ENCODE measurements around the gene SUGP2.
A peak's percentile ranks its signal among the peaks of the same experiment; 100 is the strongest.

SUGP2 gene

GRCh38 chr19:19004144-19004543 is 29.2 kb downstream of the SUGP2 start:
- no peak overlapping the region for H4K8ac ChIP-seq (ENCODE audit: low read length)
- H2BK12ac ChIP-seq (ENCODE audit: low read length in 2 of 2): no peak overlapping the region
- H3K4me2 ChIP-seq (ENCODE audit: low read length, poor library complexity, severe bottlenecking): no peak overlapping the region
- H3K27ac ChIP-seq (ENCODE audit: low read length, poor library complexity, severe bottlenecking): no peak overlapping the region
- no peaks in the 10 kb centered on the region for H3K27me3 ChIP-seq (ENCODE audit: control insufficient read depth in 1 of 2, insufficient read depth in 1 of 2, low read length in 2 of 2)
- no peak overlapping the region for H3K4me3 ChIP-seq (ENCODE audit: insufficient read depth in 1 of 2, low read depth in 1 of 2, low read length in 2 of 2)
- peak overlapping the region; percentile 64 for H4K91ac ChIP-seq (ENCODE audit: low read length)
- 95% methylated on average over 17 of the region's 18 CpGs for WGBS
- no peak overlapping the region for H2BK15ac ChIP-seq (ENCODE audit: low read depth, poor library complexity, severe bottlenecking)
- H3K14ac ChIP-seq (ENCODE audit: low read length in 2 of 2): no peak overlapping the region
- no peak overlapping the region for H2AFZ ChIP-seq (ENCODE audit: low read depth, low read length)
- H3K79me1 ChIP-seq (replicated peaks; ENCODE audit: low read length, poor library complexity, severe bottlenecking): peaks cover 40% of the 10 kb centered on the region
- H2AK5ac ChIP-seq (ENCODE audit: low read length, severe bottlenecking): no peak overlapping the region
- no peak overlapping the region for H3K9ac ChIP-seq (ENCODE audit: low read length)
- peaks cover 11% of the 10 kb centered on the region for H3K4me1 ChIP-seq (ENCODE audit: control insufficient read depth, insufficient read depth, low read depth, low read length)
- no peak overlapping the region for H3K18ac ChIP-seq (ENCODE audit: low read depth in 1 of 2, low read length in 2 of 2)
- no peak overlapping the region for H2BK120ac ChIP-seq (ENCODE audit: low read depth, low read length)
- H3K9me3 ChIP-seq (ENCODE audit: control insufficient read depth, low read length): no peaks in the 10 kb centered on the region
- no peak overlapping the region for H2BK5ac ChIP-seq (ENCODE audit: low read depth, low read length, poor library complexity, severe bottlenecking)
- H3K23ac ChIP-seq (ENCODE audit: low read length in 2 of 2): no peak overlapping the region
- H3K4ac ChIP-seq (ENCODE audit: low read depth in 1 of 2, low read length in 2 of 2): no peak overlapping the region
- no peak for DNase-seq
- peaks cover 78 to 81% of the 10 kb centered on the region in 2 experiments for H3K36me3 ChIP-seq (ENCODE audit: control insufficient read depth in 1 of 2, insufficient read depth in 2 of 2, low read depth in 1 of 2, low read length in 2 of 2)

- H2AK5ac ChIP-seq (ENCODE audit: low read length, severe bottlenecking): no peak overlapping the region
- H2BK5ac ChIP-seq (ENCODE audit: low read depth, low read length, poor library complexity, severe bottlenecking): no peak overlapping the region
- H3K4me2 ChIP-seq (ENCODE audit: low read length, poor library complexity, severe bottlenecking): no peak overlapping the region
- no peak overlapping the region for H4K91ac ChIP-seq (ENCODE audit: low read length)
- no peak overlapping the region for H3K27ac ChIP-seq (ENCODE audit: low read length, poor library complexity, severe bottlenecking)
- peak overlapping the region in 1 of 2 experiments; percentile 20 for H3K4me3 ChIP-seq (ENCODE audit: insufficient read depth in 1 of 2, low read depth in 1 of 2, low read length in 2 of 2)
- no peak overlapping the region for H2BK12ac ChIP-seq (ENCODE audit: low read length in 2 of 2)
- no peak overlapping the region for H3K23ac ChIP-seq (ENCODE audit: low read length in 2 of 2)
- no peak overlapping the region for H3K9ac ChIP-seq (ENCODE audit: low read length)
- peak; percentile 15 for DNase-seq
- peaks cover 22% of the 10 kb centered on the region for H3K4me1 ChIP-seq (ENCODE audit: control insufficient read depth, insufficient read depth, low read depth, low read length)
- H3K27me3 ChIP-seq (ENCODE audit: control insufficient read depth in 1 of 2, insufficient read depth in 1 of 2, low read length in 2 of 2): no peaks in the 10 kb centered on the region
- 93% methylated on average over 10 of the region's 11 CpGs for WGBS
- no peak overlapping the region for H4K8ac ChIP-seq (ENCODE audit: low read length)
- no peak overlapping the region for H3K4ac ChIP-seq (ENCODE audit: low read depth in 1 of 2, low read length in 2 of 2)
- H3K36me3 ChIP-seq (ENCODE audit: control insufficient read depth in 1 of 2, insufficient read depth in 2 of 2, low read depth in 1 of 2, low read length in 2 of 2): peaks cover 76 to 78% of the 10 kb centered on the region in 2 experiments
- no peak overlapping the region for H3K18ac ChIP-seq (ENCODE audit: low read depth in 1 of 2, low read length in 2 of 2)
- H2BK15ac ChIP-seq (ENCODE audit: low read depth, poor library complexity, severe bottlenecking): no peak overlapping the region
- H2BK120ac ChIP-seq (ENCODE audit: low read depth, low read length): no peak overlapping the region
- H2AFZ ChIP-seq (ENCODE audit: low read depth, low read length): no peak overlapping the region
- H3K9me3 ChIP-seq (ENCODE audit: control insufficient read depth, low read length): no peaks in the 10 kb centered on the region
- peaks cover 41% of the 10 kb centered on the region for H3K79me1 ChIP-seq (replicated peaks; ENCODE audit: low read length, poor library complexity, severe bottlenecking)
- H3K14ac ChIP-seq (ENCODE audit: low read length in 2 of 2): no peak overlapping the region
Observed at GRCh38 chr19:18999896-19000620, 33.3 kb downstream of the SUGP2 start.

- Histone ChIP-seq H3K4ac (ENCODE audit: low read depth in 1 of 2, low read length in 2 of 2) (no peak overlapping the region), H2BK120ac (ENCODE audit: low read depth, low read length) (no peak overlapping the region), H2AK5ac (ENCODE audit: low read length, severe bottlenecking) (no peak overlapping the region), H3K9ac (ENCODE audit: low read length) (no peak overlapping the region), H3K9me3 (ENCODE audit: control insufficient read depth, low read length) (no peaks in the 10 kb centered on the region), H3K4me3 (ENCODE audit: insufficient read depth in 1 of 2, low read depth in 1 of 2, low read length in 2 of 2) (no peak overlapping the region), H2BK12ac (ENCODE audit: low read length in 2 of 2) (no peak overlapping the region), H4K8ac (ENCODE audit: low read length) (no peak overlapping the region), H3K36me3 (ENCODE audit: control insufficient read depth in 1 of 2, insufficient read depth in 2 of 2, low read depth in 1 of 2, low read length in 2 of 2) (peaks cover 78% of the 10 kb centered on the region in 2 experiments), H2BK15ac (ENCODE audit: low read depth, poor library complexity, severe bottlenecking) (no peak overlapping the region), H3K23ac (ENCODE audit: low read length in 2 of 2) (no peak overlapping the region), H4K91ac (ENCODE audit: low read length) (no peak overlapping the region), H3K79me1 (replicated peaks; ENCODE audit: low read length, poor library complexity, severe bottlenecking) (peaks cover 41% of the 10 kb centered on the region), H2BK5ac (ENCODE audit: low read depth, low read length, poor library complexity, severe bottlenecking) (no peak overlapping the region), H3K18ac (ENCODE audit: low read depth in 1 of 2, low read length in 2 of 2) (no peak overlapping the region), H3K27me3 (ENCODE audit: control insufficient read depth in 1 of 2, insufficient read depth in 1 of 2, low read length in 2 of 2) (no peaks in the 10 kb centered on the region), H3K4me1 (ENCODE audit: control insufficient read depth, insufficient read depth, low read depth, low read length) (peaks cover 22% of the 10 kb centered on the region), H3K14ac (ENCODE audit: low read length in 2 of 2) (peak overlapping the region in 1 of 2 experiments; percentile 62), H3K4me2 (ENCODE audit: low read length, poor library complexity, severe bottlenecking) (no peak overlapping the region), H2AFZ (ENCODE audit: low read depth, low read length) (no peak overlapping the region), H3K27ac (ENCODE audit: low read length, poor library complexity, severe bottlenecking) (no peak overlapping the region)
- DNase-seq: no peak
- WGBS: 91% methylated on average over 14 of the region's 14 CpGs
Observed at GRCh38 chr19:18999016-18999758, 34.1 kb downstream of the SUGP2 start.

- no peak overlapping the region for H3K4ac ChIP-seq (ENCODE audit: low read depth in 1 of 2, low read length in 2 of 2)
- 98% methylated on average over 6 of the region's 8 CpGs for WGBS
Observed at GRCh38 chr19:18998276-18998675, 35.0 kb downstream of the SUGP2 start.

More at GRCh38 chr19:18998276-18998675, 35.0 kb downstream of the SUGP2 start:
- no peak overlapping the region for H3K23ac ChIP-seq (ENCODE audit: low read length in 2 of 2)
- no peak overlapping the region for H3K9ac ChIP-seq (ENCODE audit: low read length)
- no peak overlapping the region for H2BK5ac ChIP-seq (ENCODE audit: low read depth, low read length, poor library complexity, severe bottlenecking)
- H2AK5ac ChIP-seq (ENCODE audit: low read length, severe bottlenecking): no peak overlapping the region
- H3K4me2 ChIP-seq (ENCODE audit: low read length, poor library complexity, severe bottlenecking): no peak overlapping the region
- H3K9me3 ChIP-seq (ENCODE audit: control insufficient read depth, low read length): no peaks in the 10 kb centered on the region
- no peak overlapping the region for H2BK12ac ChIP-seq (ENCODE audit: low read length in 2 of 2)
- no peak overlapping the region for H3K27ac ChIP-seq (ENCODE audit: low read length, poor library complexity, severe bottlenecking)
- H2AFZ ChIP-seq (ENCODE audit: low read depth, low read length): no peak overlapping the region
- DNase-seq: no peak
- H3K18ac ChIP-seq (ENCODE audit: low read depth in 1 of 2, low read length in 2 of 2): no peak overlapping the region
- H3K4me1 ChIP-seq (ENCODE audit: control insufficient read depth, insufficient read depth, low read depth, low read length): peaks cover 22% of the 10 kb centered on the region
- no peak overlapping the region for H4K91ac ChIP-seq (ENCODE audit: low read length)
- H2BK120ac ChIP-seq (ENCODE audit: low read depth, low read length): no peak overlapping the region
- no peaks in the 10 kb centered on the region for H3K27me3 ChIP-seq (ENCODE audit: control insufficient read depth in 1 of 2, insufficient read depth in 1 of 2, low read length in 2 of 2)
- H3K14ac ChIP-seq (ENCODE audit: low read length in 2 of 2): no peak overlapping the region
- H3K36me3 ChIP-seq (ENCODE audit: control insufficient read depth in 1 of 2, insufficient read depth in 2 of 2, low read depth in 1 of 2, low read length in 2 of 2): peaks cover 78% of the 10 kb centered on the region in 2 experiments
- H2BK15ac ChIP-seq (ENCODE audit: low read depth, poor library complexity, severe bottlenecking): no peak overlapping the region
- no peak overlapping the region for H3K4me3 ChIP-seq (ENCODE audit: insufficient read depth in 1 of 2, low read depth in 1 of 2, low read length in 2 of 2)
- H3K79me1 ChIP-seq (replicated peaks; ENCODE audit: low read length, poor library complexity, severe bottlenecking): peaks cover 32% of the 10 kb centered on the region
- no peak overlapping the region for H4K8ac ChIP-seq (ENCODE audit: low read length)

Data from mesenchymal stem cell (in vitro differentiated cells and primary cell).